Hepatic stellate cell (primary cell): ENCODE measurements around the gene PRR12.

ENCODE experiments used
- DNase-seq: peaks from one replicate; pipeline ENCODE4 v3.0.0; 2011; ENCODE audit warnings: low spot score

PRR12 gene

DNA sequence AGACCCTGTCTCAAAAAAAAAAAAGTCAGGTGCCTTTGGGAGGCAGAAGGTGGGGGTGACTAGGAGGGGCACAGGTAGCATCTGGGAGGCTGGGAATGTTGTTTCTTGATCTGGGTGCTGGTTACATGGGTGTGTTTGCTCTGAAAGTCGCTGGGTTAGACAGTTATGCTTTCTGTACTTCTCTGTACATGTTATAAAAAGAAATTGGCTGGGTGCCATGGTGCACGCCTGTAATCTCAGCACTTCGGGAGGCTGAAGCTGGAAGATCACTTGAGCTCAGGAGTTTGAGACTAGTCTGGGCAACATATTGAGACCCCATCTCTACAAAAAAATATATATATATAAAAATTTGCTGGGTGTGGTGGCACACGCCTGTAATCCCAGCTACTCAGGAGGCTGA, 25.7 kb upstream of the PRR12 start:
- no peak for DNase-seq

DNA sequence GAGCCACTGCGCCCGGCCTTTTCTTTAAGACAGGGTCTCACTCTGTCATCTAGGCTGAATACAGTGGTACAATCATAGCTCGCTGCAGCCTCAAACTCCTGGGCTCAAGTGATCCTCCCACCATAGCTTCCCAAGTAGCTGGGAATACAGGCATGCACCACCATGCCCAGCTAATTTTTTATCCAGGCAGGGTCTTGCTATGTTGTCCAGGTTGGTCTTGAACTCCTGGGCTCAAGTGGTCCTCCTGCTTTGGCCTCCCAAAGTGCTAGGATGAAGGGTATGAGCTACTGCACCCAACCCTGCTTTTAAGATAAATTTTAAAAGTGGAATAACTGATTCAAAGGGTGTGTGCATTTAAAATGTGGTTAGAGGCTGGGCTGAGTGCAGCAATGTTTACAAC, 24.7 kb upstream of the PRR12 start:
- no peak for DNase-seq

DNA sequence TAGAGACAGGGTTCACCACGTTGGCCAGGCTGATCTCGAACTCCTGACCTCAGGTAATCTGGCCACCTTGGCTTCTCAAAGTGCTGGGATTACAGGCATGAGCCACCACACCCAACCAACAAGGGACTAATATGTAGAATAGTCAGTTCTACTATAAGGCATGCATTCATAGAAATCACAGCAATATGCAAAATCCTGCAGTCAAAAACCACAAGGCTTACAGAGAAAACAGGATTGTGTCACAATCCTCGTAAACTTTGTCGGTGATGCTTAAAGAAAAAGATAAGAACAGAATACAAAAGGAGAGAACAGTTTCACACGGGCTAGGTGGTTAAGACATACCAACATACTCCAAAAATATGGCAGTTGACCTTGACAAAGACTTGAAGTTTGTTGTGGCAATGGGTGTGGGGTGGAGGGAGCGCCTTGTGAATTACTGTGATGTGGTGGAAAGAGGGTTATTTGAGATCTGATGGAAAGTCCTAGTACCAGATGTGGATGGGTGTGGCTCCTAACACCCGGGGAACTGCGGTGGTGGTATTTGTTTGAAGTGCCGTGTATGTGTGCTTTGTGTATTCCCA, 23.0 kb upstream of the PRR12 start:
- no peak for DNase-seq

DNA sequence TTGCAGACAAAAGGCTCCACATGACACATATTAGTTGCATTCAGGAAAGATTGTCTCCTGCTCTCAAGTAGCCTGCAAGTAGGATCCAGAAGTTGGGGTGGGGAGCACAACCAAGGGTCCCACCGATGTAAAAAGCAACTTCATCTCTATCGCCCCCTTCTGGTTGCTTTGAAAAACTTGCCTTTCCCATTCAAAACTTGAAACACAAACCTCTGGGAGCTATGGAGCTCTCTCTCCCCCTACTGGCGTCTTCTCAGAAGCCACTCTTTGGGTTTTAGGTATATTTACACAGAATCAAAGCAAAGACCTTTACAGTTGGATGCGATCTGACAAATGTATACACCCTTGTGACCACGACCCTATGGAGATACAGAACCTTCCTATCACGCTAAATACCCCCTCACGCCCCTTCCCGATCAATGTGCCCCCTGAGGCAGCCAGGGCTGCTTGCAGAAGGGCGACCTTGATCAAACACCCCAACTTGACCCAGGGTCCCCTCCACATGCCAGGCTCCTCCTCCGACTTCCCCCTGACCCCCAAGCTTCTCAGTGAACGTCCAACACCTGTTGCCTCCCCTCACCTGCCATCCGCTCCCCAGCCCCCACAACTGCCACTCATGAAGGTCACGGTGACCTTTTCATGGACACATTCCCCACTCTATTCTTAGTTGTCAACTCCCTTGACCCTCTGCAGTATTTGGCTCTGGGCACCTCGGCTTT, 20.7 kb upstream of the PRR12 start:
- DNase-seq: peak; percentile 86

DNA sequence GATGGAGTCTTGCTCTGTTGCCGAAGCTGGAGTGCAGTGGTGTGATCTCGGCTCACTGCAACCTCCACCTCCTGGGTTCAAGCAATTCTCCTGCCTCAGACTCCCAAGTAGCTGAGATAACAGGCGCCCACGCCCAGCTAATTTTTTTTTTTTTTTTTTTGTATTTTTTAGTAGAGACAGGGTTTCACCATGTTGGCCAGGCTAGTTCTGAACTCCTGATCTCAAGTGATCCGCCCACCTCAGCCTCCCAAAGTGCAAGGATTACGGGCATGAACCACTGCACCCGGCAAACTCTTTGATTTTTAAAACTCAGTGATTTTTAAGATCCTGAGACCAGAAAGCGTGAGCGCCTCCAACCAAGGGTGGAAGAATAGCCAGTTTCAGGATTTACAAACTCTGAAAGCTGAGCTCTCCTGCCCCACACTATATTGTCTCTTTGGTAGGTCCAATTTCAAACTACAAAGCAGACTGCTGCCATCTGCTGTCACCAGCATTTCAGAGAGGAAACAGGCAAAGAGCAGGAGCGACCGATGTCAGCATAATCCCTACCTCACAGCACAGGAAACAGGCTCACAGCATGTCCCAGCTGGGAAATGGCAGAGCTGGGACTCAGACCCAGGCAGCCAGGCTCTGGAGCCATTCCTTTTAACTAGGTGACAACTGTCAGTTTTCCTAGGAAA, 19.8 kb upstream of the PRR12 start:
- DNase-seq: no peak

DNA sequence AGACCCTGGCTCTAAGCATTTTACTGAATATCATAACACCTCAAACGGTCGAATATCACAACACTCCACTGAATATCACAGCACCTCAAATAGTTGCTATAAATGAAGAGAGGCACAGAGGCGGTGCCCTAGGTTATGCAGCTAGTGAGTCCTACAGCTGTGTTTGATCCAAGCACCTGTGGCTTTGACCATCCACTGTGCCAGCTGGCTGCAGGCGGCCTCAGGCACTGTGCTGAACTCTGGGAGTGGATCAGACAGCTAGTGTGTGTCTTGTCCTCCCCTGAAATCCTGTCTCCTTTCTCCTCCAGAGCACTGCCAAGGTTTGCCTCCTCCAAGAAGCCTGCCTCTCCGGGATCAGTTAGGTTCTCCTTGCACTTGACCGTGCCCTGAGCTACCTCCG, 18.0 kb upstream of the PRR12 start:
- DNase-seq: no peak

DNA sequence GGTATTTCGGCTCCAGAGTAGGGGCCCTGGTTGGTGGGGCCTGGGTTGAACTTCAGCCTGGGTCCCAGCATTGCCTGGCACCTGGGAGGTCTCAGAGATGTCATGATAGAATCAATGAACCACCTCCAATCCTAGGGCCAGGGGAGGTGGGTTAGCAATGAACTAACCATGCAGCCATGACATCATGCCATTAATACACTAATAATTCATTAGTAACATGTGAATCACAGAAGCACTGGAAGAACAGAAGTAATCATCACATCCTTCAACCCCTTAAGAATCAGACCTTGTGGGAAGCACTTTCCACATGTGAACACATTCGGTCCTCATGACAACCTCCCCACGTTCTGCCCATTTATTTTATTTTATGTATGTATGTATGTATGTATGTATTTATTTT, 17.6 kb upstream of the PRR12 start:
- DNase-seq: no peak

DNA sequence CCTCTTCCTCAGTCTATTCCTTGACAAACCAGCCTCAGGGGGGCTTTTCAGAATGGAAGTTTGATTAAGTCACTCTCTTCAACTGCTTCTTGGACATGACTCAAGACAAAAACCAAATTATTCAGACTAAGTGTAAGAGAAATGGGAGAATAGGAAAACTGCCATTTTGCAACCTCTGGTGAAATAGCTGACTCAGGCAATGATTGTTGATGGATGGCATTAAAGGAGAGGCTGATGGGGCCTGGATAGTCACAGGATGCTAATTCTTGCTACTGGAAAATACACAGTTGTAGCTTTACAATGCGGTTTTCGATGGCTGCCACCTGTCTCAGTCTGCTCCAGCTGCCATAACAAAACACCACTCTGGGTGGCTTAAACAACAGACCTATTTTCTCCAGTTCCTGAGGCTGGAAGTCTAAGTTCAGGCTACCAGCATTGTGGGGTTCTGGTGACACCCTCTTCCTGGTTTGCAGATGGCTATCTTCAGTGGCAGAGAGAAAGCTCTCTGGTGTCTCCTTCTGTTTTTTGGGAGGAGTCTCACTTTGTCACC, 16.7 kb upstream of the PRR12 start:
- DNase-seq: no peak

DNA sequence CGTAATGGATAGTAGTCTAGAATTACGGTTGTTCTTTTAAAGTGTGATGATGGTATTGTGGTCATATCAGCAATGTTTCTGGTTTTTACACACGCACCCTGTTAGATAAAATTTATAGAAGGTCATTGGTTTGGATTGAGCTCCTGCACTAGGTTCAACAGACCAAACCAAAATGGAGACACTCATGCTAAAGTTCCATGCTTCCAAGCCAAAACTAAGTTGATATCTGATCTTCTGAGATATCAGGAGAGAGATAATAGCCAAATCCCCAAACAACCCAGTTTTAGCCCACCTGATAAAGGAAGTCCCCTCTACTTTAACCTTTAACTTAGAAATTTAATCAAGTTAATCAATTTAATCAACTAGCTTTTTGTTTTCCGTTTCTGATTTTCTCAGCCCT, 11.8 kb upstream of the PRR12 start:
- DNase-seq: no peak

DNA sequence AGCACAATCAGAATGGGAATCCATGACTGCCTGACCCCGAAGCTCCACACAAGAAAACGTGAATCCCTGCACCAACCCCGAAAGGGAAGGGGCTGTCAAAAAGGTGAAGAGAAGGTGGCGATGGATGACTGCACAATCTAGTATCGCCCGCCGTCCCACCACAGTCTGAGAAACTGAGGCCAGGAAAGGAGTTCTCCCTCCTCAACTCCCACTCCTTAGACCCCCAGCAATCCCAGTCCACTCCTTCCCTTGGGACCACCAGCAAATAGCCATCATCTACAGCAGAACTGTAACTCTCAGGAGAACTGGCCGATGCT, 11.1 kb upstream of the PRR12 start:
- DNase-seq: no peak

DNA sequence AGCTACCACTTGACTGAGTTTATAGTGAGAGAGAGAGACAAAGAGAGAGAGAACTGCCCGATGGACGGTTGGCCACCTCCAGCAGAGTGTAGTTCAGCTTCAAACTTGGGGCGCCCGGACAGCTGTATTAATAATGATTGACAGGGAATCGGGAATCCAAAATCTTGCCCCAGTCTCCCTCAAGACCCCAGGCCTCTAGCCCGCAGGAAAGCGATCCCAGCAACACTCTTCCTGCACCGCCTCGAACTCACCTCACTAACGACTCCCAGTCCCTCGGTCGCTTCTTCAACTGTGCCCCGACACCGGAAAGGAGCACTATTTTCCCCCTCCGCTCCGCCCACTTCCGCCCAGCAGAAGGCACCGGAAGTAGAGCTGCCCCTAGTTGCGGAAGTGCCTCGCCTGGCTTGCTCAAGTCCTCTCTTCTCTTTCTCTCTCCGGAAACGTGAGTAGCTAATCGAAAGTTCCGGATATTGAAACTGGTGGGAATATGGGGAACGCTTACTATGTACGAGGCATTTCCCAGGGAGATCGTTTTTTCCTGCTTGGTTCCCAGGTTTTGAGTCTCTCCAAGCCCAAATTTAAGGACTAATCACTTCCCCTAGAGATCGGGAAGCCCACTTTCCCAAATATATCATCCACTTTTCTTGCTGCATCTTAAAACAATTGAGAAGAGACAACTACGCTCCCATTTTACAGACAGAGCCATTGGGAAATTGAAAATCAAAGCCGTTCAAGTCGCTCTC, 10.5 kb upstream of the PRR12 start, which contains the start of gene NOSIP:
Gene NOSIP (minus strand): TSS at position 293 of the 743 bp plus-strand sequence. CDS start 19,865 bp downstream, outside the sequence.
- DNase-seq: peak; percentile 90

DNA sequence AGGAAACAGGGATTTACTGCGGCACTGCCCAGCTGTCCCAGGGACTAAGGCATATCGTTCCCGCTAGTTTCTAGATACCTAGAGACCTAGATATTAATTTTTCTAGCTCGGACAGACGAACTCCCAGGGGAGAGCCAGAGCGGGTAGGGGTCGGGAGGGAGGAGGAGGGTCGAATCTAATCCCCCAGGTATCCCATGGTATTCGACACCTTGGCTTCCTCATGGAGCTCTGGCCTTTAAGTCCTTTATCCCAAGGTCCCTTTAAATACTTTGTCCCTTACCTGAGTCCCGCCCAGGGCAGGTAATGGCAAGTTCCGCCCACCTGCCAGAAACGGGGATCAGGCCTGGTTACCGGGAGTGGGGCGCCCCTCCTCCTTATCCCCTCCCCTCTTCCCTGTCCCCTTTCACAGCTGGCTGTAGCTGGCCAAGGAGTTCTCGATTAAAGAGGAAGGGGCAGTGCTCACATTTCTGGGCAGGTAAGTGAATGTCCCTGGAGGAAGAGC, 9.9 kb upstream of the PRR12 start, which contains the start of gene PRRG2:
Gene PRRG2 (plus strand): TSS at position 310 of the 502 bp plus-strand sequence. CDS start 1,904 bp downstream, outside the sequence.
- DNase-seq: no peak

DNA sequence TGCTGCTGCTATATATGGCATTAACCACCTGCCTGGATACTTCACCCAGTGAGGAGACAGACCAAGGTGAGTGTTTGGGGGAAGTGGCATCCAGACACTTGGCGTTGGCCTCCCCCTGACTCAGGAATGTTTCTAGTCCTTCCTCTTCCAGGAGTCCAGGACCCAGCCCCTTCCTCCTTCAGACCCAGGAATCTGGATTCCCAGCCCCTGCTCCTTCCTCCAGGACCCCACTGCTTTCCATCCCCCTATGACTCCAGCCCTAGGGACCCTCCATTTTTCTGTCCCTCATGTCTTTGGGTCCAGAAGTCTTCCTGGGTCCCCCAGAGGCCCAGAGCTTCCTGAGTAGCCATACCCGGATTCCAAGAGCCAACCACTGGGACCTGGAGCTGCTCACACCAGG, 7.7 kb upstream of the PRR12 start:
- no peak for DNase-seq

DNA sequence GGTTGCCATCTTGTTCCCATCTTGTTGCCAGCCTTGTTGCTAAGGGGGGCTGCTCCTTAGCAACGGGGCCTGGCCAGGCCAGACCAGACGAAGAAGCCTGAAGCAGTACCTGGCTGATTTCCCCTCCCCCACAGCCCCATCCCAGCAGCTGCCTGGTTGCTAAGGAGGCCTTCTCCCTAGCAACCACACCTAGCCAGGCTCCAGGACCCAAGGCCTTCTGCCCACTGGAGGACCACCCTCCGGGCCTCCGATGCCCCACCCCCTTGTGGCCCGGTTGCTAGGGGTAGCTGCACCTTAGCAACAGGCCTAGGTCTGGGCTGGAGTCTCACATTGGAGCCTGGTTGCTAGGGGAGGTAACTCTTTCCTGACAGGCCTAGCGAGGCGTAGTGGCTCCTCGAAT, 6.0 kb upstream of the PRR12 start:
- no peak for DNase-seq

DNA sequence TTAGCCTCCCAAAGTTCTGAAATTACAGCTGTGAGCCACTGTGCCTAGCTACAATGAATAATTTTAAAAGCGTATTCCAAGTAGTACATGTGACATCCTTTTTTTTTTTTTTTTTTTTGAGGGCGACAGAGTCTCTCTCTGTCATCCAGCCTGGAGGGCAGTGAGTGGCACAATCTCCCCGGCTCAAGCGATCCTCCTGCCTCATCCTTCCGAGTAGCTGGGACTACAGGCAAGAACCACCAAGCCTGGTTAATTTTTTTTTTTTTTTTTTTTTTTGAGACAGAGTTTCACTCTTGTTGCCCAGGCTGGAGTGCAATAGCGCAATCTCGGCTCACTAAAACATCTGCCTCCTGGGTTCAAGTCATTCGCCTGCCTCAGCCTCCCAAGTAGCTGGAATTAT, 3.8 kb upstream of the PRR12 start:
- DNase-seq: no peak

DNA sequence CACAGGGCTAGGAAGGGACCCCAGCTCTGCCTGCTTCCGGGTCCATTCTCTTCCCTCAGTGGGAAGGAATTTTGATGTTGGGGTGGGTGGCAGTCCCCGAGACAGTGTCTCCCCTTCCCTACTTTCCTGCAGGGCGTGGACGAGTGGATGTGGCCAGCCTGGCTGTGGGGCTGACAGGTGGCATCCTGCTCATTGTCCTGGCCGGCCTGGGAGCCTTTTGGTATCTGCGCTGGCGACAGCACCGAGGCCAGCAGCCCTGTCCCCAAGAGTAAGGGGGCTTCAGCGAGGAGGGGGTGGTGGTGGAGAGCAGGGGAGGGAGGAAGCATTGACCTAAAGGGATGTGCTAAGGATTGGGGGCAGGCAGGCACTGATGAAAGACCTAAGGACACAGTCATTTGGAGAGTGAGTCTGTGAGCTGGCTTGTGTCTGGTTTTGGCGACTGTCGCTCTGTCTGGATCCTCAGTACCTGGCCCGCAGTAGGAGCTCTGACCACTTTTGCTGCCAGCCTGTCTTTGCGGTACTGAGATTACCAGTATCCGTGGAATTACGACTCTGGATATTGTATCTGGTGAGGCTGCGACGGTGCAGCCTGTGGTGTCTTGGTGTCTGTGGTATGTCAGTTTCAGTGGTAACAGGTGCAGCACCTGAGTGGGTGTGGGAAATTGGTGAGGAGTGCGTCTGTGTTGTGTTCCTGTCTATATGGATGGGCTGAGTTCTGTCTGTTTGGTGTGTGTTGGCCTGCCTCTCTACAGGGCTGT, 2.4 kb upstream of the PRR12 start:
- DNase-seq: no peak

DNA sequence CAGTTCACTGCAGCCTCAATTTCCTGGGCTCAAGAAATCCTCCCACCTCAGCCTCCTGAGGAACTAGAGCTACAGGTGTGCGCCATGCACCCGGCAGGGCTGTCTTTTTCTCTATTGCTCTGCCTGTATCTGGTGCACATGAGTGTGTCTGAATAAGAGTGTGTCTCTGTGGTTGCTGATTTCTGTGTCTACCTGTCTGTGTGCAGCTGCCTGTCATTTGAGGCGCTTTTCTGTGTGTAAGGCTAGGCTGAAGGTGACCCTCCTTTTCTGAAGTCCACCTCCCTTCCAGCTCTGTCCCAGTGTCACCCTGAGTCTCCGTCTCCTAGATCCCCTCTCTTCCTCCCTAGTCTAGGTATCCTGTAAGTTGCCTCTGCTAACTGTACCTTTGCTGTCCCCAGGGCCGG, 1.5 kb upstream of the PRR12 start:
- no peak for DNase-seq

DNA sequence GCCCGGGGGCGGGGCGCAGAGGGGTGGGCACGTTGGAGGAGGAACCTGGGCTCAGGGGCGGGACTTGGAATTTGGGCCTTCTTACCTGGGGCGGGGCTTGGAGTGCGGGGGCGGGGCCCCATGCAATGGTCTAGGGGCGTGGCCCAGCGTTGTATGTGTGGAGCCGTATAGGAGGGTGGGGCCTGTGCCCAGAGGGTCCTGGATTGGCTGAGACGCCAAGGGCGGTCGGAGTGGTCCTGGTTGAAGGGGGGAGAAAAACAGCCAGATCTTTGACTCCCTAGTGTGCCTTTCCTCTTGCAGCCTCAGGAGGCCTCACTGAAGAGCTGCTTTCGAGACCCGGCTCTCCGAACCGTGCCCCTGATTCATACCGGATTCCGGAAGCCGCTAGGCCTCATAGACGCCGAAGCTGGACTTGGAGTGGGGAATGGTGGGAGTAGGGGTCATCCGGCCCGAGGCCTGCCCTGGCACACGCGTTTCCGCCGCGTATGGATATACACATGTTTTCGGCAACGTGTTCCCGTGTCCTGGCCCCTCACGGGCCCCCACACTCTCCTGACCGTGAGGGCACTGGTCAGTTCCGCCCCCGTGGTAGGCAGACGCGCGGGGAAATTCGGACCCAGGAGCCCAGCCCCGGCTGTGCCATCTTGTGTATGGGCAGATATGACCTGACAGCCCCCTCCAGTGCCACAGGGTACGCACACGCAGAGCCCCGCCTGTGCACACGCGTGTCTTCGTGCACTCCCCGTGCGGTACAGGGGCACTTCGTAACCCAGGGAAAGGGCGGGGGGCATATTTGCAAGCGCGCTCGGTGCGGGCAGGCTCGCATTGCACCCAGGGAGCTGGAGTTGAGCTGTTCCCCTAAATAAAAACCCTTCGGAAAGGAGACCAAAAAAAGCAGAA, 661 bp upstream of the PRR12 start:
- DNase-seq: peak; percentile 96

DNA sequence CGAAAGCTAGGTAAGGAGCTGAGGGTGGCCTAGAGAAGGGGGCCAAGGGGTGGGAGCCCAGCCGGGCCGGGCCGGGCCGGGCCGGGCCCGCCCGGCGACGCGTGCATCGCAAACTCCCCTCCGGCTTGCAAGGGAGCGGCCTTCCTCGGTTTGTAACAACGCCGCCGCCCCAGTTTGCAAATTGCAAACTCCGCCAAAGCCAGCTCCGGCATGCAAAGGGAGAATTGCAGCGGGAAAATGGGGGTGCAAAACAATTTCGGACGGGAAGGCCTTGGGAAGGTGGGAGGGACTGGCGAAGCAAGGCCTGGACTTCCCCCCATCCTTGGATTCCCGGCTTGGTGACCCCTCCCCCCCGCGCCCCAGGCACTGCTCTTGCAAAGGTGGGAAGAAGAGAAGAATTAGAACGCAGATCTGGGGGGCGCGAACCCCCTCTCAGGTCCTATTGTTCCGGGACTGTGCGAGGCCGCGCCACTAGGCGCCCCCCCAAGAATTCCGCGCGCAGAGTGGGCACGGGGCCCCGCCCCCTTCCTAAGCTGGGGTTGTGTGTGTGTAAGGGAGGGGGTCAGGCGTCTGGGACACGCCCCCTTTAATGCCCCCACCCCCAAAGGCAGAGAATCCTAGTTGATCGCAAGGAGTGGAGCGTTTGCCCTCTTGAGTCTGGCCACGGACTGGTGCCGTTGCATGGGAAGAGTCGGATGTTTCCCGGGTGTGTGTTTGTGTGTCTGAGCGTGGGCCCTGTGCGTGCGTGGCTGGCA, 926 bp downstream of the PRR12 start:
- DNase-seq: peak; percentile 61
